Stimulated activated CD4-positive, alpha-beta T cell treated with anti-CD3 and anti-CD28 coated beads, TNF-alpha, amount 100 ng/mL, for 1 hour (primary cell): ENCODE data around the gene PPP1R8.
"Not testable (repeated sequence)": the region's sequence is repeated elsewhere in the genome, so short reads cannot be mapped to it uniquely, and the experiment has no call there.

Source experiments
- DNase-seq, 3 donors: peaks; one replicate each; pipeline ENCODE4 v3.0.0-alpha.2; 2020; ENCODE audit warnings: low read depth in 3 of 3, low spot score in 1 of 3

The PPP1R8 gene

DNA sequence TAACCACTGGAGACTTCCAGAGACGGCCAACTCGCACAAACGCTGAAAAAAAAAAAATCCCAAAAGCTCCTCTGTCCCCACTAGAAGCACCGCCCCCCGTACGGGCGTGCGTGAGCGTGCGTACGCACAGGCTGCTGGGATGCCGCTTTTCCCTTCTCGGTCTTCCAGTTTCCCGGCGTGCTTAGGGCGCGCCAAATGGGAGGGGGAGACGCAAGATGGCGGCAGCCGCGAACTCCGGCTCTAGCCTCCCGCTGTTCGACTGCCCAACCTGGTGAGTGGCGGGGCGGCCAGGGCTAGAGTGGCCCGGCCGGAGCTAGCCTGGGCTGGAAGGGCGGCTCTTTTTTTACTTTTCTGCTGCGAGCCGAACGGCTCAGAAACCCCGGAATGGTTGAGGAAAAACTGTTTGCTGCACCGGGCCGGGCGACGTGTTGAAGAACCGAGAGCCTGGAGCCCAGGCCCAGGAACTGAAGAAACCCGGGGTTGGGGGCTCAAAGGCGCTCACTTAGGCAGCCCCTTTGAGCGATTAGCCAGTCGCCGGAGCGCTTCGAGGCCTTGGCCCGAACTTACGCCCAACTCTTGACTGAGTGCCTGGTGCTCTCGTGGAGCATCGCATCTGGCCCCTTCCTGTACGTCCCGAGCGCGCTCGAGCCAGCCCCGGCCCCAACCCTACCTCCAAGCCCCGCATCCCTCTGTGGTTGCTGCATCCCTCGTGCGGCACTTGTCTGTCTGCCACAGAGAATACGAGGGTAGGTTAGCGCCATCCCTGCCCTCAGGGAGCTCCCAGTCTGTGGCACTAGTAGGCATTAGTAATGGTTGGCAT lies at the start of gene PPP1R8:
Gene PPP1R8, plus strand, starts transcription at position 162 of the 820 bp plus-strand sequence. Its CDS starts 54 bp downstream, at position 216.
- DNase-seq: peak; percentile 69 to 80 (median 69)

DNA sequence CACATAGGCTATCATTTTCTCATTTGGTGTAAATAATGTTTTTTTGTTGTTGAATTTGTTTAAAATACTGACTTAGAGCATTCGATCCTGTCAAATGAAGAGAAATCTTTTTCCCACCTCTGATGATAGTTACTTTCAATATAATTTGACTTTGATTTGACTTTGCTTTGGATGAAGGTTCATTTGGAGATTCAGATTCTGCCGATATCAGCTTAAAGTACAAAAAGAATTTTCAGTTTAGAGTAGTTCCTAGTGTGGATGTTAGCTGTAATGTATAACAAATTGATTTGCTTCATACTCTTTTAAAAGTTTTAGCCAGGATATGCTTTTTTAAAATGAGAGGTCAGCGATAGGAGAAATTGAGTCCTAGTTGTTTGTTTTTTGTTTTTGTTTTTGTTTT lies 47.6 kb upstream of the PPP1R8 start:
- no peak for DNase-seq

DNA sequence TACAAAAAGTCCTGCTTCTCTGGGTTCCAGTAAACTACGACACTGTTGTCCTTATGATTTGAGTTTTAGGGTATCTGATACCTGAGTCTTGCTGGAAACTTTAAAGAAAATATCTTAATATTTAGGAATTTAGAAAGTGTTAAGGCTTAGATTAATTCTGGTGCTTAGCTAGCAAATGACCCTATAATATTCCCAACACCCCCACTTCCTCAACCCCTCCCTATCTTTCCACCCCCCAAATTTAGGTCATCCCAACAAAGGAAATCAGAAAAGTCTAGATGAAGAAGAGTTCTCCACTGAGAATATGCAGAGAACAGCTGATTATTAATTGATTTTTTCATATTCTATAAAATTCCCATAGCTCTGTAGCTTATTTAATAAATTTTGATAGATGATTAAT lies 45.9 kb upstream of the PPP1R8 start:
- DNase-seq: no peak

DNA sequence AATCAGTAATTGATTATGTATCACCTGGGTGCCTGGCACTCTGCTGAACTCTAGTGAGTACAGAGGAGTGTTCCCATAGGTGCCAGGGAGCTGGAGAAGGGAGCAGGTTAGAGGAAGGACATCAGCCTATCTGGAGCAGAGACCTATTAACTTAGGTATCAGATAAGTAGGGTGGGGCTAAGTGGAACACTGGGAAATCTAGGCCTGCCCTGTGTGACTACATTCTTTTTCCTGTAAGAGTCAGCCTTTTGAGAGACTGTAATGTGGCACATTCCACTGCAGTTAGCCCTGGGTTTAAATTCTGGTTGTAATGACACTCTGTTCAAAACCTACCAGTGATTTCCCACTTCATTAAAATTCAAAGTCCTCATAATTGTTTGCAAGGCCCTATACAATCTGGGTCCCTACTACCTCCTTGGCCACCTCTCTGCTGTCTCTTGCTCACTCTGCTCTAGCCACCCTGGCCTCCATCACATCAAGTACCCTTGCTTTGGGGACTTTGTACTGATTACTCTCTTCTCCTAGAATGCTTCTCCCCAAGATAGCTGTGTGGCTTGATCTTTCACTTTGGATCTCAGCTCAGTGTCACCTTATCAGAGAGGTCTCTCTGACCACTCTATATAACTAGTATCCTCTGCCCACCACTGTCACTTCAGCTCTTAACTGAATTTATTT lies 44.7 kb upstream of the PPP1R8 start:
- no peak for DNase-seq

DNA sequence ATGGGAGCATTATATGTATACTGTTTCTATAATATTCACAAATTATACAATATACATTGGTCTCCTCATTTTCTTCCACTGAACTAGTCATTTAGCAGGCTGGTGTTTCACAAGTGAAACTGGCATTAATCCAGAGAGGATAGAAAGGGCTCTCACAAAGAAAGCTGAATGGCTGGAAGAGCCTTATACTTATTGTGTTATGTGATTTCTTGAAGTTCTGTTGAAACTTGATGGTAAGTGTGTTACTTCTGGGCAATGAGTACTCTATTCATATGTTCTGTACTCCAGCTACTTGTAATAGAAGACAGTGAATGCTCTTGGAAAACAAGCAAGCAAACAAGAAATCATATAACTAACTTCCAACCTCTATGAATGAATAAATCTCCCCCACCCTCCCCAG lies 42.7 kb upstream of the PPP1R8 start:
- DNase-seq: no peak

DNA sequence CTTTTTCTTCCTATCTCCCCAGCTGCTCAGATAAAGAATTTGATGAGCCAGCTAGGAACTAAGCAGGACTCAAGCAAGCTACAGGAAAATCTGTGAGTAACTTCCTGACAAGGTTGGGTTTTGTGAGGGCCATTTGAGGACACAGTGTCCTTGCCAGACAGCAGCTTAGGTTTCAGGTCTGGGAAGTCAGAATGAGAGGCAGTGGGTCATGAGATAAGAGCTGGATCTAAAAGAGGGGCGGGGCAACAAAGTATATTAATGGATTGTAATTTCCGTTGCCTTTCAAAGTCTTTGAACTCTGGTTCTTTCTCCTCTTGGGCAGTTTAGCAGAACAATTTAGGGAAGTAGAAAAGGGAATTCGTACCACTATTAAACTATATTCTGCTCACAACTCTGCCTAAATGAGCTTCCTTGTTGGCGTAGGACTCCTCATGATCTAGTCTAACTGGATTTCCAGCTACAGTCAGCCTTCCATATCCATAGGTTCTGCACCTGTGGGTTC lies 41.0 kb upstream of the PPP1R8 start:
- DNase-seq: no peak

DNA sequence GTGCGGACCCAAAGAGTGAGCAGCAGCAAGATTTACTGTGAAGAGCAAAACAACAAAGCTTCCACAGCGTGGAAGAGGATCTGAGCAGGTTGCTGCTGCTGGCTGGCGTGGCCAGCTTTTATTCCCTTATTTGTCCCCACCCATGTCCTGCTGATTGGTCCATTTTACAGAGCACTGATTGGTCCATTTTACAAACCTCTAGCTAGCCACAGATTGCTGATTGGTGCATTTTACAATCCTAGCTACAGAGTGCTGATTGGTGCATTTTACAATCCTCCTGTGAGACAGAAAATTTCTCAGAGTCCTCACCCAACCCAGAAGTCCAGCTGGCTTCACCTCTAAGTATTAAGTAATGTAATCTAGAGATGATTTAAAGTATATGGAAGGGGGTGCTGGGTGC lies 40.3 kb upstream of the PPP1R8 start:
- DNase-seq: not testable (repeated sequence)

DNA sequence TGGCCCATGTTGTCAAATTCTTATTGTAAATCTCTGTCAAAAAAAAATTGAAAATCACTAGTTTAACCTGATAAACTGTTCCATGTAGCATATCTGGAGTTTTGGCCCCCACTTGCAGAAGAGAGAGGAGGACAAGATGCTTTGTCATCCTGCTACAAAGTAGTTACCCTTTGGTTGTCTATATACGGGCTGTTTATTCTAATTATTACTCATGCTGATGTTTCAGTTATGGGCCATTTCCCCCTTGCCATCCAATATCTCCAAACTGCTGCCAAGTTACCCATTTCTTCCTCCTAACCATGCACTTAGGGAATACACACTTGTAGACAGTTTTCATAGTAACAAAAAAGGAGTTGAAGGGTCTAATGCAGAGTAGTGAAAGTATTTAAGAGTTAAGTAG lies 35.0 kb upstream of the PPP1R8 start:
- no peak for DNase-seq

DNA sequence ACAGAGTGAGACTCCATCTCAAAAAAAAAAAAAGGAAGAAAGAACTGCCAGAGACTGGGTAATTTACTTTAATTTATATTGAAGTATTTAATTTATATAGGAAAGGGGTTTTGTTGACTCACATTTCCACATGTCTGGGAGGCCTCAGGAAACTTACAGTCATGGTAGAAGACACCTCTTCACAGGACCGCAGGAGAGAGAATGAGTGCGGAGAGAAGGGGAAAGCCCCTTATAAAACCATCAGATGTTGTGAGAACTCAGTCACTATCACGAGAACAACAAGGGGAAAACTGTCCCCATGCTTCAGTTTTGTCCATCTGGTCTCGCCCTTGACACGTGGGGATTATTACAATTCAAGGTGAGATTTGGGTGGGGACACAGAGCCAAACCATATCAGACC lies 25.8 kb upstream of the PPP1R8 start:
- no peak for DNase-seq

DNA sequence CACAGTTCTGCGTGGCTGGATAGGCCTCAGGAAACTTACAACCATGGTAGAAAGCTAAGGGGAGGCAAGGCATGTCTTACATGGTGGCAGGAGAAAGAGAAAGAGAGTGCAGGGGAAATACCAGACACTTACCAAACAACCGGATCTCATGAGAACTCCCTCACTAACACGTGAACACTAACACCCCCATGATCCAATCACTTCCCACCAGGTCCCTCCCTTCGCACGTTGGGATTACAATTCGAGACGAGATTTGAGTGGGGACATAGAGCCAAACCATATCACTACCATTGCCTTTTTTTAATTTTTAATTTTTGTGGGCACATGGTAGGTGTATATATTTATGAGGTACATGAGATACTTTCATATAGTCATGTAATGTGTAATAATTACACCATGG lies 23.8 kb upstream of the PPP1R8 start:
- no peak for DNase-seq

DNA sequence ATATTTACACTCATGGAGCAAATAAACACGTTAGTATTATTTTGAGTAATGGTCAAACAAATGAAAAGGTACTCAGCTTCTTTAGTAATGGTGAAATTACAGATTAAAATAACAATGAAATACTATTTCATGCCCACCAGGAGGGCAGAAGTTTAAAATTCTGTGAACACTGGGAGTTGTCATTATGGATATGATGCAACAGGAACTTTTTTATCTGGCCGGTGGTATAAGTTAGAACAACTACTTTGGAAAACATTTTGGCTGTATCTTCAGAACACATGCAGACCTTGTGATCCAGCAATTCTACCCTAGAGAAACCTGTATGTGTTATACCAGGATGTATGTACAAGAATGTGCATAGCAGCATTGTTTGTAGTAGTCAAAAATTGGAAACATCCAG lies 23.2 kb upstream of the PPP1R8 start:
- no peak for DNase-seq

DNA sequence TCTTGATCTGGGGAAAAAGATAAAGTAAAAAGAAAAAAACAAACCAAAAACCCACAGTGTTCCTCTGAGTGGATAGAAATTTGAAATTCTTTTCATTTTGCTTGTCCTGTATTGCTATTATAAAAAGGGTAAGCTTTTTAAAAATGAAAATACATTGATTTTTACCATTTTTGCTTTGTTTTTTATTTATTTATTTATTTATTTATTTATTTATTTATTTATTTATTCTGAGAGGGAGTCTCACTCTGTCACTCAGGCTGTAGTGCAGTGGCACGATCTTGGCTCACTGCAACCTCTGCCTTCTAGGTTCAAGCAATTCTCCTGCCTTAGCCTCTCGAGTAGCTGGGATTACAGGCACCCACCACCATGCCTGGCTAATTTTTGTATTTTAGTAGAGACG lies 22.5 kb upstream of the PPP1R8 start:
- DNase-seq: not testable (repeated sequence)

DNA sequence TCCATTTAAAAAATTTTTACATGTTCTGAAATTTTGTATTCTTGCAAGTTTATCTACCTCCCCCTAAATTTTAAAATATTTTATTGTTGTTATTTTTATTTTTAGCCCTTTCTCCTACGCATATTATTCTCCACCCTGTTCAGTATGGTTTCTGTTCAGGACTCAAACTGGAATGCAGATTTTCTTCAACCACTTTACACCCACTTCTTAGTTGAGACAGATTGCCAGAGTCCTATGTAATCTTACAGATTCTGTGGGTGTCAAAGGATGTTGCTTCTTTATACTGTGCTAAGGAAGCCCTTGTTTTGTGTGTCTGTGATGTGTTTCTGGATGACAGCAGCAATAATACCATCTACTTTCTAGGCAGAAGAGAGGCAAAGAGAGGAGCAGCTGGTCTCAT lies 20.7 kb upstream of the PPP1R8 start:
- DNase-seq: no peak

DNA sequence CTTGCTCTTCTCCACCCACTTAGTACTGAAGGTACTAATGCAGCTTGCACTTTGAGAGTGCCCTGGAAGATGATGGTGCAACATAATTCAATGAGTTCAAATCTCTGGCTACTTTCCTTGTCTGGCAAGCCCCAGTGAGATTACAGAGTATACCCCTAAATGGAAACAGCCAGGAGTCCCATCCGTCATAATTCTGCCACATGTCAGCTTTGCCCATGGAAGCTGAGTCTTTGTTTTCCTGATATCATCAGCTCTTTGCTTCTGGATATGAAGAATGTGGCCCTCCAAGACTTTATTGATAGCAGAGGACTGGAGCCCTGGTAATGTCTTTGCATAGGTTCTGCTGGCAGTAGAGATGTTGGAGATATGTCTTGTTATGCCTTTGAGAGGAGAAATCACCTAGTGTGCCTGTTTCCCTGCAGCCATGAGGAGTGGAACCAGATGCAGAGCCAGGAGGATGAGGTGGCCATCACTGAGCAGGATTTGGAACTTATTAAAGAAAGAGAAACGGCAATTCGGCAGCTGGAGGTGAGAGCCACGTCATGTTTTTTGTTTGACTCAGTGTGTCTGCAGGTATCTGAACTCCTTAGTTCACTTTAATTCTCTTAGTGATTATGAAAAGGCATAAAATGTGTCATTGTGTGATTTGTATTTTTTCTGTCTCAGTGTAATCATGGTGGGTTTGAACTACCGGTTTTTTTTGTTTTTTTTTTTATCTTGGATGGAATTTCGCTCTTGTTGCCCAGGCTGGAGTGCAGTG lies 18.7 kb upstream of the PPP1R8 start:
- no peak for DNase-seq

DNA sequence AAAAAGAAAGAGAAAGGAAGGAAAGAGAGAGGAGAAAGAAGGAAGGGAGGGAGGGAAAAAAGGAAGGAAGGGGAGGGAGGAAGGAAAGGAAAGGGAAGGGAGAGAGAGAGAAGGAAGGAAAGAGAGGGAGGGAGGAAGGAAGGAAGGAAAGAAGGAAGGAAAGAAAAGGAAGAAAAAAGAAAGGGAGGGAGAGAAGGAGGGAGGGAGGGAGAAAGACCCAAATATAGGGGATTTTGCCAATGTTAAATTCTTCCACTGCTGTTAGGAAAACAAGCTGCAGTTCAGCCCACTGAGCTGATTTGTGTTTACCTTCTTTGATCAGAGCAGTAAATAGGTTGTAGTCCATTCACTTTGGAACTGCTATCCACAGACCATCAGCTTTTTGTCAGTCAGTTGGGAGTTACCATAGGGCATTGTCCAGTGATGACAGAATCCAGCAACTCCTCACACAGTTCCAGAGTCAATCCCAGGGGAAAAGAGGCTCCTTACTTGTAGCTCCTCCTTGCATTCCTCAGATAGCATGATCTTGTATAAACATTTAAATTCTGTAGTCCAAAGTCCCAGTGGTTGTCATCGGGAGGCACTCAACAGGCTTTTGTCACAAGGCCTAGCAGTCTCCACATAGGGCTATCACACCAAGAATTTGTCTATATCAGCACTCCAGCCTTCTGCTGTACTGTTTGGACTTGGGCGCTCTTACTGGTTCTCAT lies 13.5 kb upstream of the PPP1R8 start:
- no peak for DNase-seq

DNA sequence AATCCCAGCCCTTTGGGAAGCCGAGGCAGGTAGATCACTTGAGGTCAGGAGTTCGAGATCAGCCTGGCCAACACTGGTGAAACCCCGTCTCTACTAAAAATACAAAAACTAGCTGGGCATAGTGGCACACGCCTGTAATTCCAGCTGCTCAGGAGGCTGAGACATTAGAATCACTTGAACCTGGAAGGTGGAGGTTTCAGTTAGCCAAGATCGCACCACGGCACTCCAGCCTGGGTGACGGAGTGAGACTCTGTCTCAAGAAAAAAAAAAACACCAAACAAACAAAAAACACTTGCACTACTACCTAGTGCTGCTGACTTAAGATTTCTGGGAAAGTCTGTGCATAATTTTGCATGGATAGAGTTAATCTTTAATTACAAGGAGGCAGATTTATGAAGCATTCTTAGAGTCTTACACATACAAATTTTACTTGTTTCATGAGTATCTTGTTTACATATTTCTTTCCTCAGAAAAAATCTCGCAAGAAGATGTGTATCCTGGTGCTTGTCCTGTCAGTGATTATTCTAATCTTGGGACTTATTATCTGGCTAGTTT lies 8.7 kb upstream of the PPP1R8 start:
- DNase-seq: no peak

DNA sequence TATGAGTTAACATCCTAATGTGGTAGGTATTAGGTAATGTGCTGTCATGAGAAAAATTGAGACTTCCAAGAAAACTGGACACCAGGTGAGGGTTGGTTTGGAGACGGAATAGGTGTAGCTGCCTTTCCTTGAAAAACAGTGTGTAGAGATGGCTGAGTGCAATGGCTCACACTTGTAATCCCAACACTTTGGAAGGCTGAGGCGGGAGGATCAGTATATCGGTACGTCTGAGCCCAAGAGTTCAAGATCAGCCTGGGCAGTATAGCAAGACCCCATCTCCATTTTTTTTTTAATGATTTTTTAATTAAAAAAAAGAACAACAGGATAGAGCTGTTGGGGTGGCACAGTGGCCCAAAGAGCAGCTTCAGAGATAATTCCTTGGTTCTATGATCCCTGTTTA lies 6.8 kb upstream of the PPP1R8 start:
- DNase-seq: no peak

DNA sequence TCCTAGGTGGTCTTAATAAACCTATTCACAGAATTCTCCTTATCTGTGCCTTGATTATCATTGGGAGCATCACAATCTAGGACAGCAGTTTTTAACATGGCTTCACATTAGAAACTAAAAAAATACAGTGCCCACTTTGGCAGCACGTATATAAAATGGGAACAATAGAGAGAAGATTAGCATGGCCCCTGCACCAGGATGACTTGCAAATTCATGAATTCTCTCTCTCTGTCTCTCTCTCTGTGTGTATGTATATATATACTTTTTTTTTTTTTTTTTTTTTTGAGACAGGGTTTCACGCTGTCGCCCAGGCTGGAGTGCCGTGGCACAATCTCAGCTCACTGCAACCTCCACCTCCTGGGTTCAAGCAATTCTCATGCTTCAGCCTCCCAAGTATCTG lies 6.2 kb upstream of the PPP1R8 start:
- DNase-seq: no peak

DNA sequence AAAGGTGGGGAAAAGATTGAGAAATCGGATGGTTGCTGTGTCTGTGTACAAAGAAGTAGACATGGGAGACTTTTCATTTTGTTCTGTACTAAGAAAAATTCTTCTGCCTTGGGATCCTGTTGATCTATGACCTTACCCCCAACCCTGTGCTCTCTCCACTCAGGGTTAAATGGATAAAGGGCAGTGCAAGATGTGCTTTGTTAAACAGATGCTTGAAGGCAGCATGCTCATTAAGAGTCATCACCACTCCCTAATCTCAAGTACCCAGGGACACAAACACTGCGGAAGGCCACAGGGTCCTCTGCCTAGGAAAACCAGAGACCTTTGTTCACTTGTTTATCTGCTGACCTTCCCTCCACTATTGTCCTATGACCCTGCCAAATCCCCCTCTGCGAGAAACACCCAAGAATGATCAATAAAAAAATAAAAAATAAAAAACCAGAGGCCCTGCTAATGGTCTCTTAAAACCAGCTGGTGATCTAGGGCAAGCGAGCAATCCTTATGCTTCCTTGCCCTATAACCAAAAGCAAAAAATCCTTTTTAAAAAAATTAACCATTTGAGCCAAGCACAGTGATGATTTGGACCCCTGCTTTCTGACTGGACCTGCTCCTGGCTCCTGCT lies 1.1 kb upstream of the PPP1R8 start:
- not testable (repeated sequence) for DNase-seq
